Ramos (cell line): ENCODE results near the gene TOX2.

Source experiments
- in situ Hi-C: fragments of 300-500 bp; cut with MboI; formaldehyde crosslinking; loops from one replicate; pipeline ENCODE4 v1.14.3; 2022; ENCODE audit warnings: low sequenced_read_pairs; ENCODE audit not compliant: unreplicated experiment

TOX2 gene

GRCh38 chr20:44070139-44070900, 155.7 kb downstream of the TOX2 start:
- in situ Hi-C loops, result no loop called here

DNA sequence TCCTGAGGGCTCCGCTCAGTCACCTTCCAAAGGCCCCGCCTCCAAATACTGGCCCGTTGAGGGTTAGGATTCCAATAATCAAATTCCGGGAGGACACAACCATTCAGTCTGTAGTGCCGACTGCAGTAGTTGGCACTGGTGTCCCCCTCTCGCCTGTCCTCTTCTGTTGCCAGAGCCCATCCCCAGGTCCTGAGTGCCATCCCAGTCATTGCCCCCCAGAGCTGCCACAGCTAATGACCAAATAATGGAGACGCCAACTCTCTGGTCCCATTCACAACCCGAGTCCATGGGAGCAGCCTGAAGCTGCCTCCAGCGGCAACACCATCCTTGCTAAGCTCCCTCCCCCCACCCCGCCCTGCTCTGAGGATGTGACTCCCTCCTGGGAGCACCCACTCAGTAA, 156.4 kb downstream of the TOX2 start:
- in situ Hi-C loops, result no loop called here

- in situ Hi-C loops, result no loop called here
Observed at GRCh38 chr20:44071526-44072111, 157.0 kb downstream of the TOX2 start.

DNA sequence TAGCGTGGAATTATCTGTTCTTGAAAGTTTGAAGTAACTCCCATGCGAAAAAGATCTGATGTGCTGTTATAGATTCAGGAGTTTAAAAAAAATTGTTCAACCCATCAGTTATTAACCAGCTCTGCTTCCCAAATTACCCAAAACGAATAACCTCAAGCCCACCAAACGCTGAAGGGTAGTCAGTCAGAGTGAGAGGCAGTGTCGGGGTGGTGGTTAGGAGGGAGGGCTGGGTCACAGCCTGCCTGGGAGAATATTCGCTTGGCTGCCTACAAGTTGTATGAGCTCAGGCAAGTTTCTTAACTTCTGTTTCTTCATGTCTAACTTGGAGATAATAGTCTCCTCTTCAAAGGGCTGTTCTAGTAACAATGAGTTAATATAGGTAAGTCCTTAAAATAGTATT, 157.7 kb downstream of the TOX2 start:
- in situ Hi-C loops, result no loop called here

GRCh38 chr20:44073011-44073674, 158.5 kb downstream of the TOX2 start:
- in situ Hi-C loops, result no loop called here

- in situ Hi-C loops, result no loop called here
Observed at GRCh38 chr20:44073675-44074071, 159.0 kb downstream of the TOX2 start.

DNA sequence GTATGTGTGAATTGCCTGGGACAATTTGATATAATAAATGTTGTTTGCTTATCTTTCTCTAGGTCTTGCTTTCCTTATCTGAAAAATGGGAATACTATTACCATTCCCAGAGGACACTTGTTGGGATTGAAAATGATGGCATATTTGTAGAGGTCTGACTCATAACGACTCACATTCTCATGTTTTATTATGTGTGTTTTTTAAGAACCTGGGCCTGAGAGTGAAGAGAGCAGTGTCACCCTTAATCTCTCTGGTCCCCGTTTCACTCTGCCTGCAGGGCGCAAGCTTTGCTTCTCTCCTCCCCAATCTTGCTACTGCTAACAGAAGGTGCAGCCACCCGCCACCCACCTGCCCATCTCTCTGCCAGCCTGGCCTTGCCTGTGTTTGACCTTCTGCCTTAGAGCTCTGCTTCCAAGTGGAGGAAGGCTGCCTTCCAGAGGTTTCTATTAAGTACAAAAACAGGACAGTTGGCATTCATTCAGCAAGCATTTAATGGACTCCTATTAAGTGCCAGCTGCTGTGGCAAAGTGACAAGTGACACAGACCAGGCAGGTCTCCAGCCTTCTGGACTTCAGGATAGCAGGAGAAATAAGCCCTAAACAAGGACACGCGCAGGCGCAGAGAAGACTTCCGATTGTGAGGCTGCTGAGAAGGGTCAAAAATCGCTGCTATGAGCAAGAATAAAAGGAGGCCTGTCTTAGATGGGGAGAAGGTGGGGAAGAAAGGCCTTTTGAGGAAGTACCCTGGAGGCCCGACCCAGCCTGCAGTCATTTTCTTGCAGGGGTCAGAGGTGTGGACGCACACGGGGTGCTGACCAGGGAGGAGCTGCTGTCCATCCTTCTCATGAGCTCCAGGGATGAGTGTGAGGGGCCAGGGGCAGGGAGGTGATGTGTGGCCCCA, 159.8 kb downstream of the TOX2 start:
- in situ Hi-C loops, result loop anchor here (5.0 kb wide), 1 partner anchor 322 kb away; no protein-coding TSS in a partner anchor

- in situ Hi-C loops, result loop anchor here (5.0 kb wide), 1 partner anchor 323 kb away; no protein-coding TSS in a partner anchor
Observed at GRCh38 chr20:44075191-44075949, 160.7 kb downstream of the TOX2 start.

DNA sequence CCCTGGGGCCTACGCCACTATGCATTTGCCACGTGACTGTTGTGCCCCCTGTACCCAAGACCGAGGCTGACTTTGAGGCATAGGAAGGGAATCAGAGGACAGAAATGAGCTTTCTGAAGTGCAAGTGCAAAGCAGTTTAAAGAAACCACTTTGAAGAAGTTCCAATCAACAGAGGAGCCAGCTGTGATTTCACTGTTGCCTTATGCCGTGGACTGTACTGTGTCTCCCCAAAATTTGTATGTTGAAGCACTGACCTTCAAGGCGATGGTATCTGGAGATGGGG, 161.2 kb downstream of the TOX2 start:
- in situ Hi-C loops, result loop anchor here (5.0 kb wide), 1 partner anchor 324 kb away; no protein-coding TSS in a partner anchor

- in situ Hi-C loops, result loop anchor here (5.0 kb wide), 1 partner anchor 327 kb away; no protein-coding TSS in a partner anchor
Observed at GRCh38 chr20:44079291-44079690, 164.6 kb downstream of the TOX2 start.

- in situ Hi-C loops, result loop anchor here (5.0 to 10.0 kb wide), 2 partner anchors 535 to 633 kb away; no protein-coding TSS in a partner anchor
Observed at GRCh38 chr20:44080064-44080463, 165.4 kb downstream of the TOX2 start.

DNA sequence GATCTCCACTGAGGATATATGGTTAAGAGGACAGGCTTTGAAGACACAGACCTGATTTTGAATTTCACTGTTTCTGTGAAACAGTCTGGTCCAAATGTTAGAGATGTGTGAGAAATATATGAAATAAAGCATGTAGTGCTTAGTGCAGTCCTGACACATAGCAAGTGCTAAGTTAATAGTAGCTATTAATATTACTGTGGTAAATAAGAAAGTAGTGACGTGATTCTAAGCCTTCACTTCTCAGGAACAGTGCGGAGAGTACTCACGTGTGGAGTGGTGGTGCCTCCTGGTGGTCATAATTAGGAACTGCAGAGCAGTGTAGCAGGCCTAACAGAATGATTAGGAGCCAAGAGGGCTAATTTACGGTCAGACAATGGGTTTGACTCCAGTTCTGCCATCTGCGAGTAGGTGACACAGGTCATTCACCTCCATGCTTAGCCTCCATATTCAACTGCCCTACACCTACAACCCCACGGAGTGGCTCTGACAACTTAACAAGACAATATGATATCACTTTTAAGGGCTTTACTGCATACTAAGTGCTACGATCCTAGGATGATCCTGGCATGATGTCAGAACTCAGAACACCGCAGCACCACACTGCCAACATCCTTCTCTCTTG, 166.1 kb downstream of the TOX2 start:
- in situ Hi-C loops, result loop anchor here (5.0 to 10.0 kb wide), 2 partner anchors 536 to 633 kb away; no protein-coding TSS in a partner anchor

GRCh38 chr20:44081476-44081875, 166.8 kb downstream of the TOX2 start:
- in situ Hi-C loops, result loop anchor here (5.0 to 10.0 kb wide), 2 partner anchors 537 to 634 kb away; no protein-coding TSS in a partner anchor

- in situ Hi-C loops, result loop anchor here (5.0 to 10.0 kb wide), 2 partner anchors 537 to 635 kb away; no protein-coding TSS in a partner anchor
Observed at GRCh38 chr20:44081888-44082287, 167.2 kb downstream of the TOX2 start.

- in situ Hi-C loops, result loop anchor here (5.0 to 10.0 kb wide), 2 partner anchors 539 to 636 kb away; no protein-coding TSS in a partner anchor
Observed at GRCh38 chr20:44083220-44083933, 168.7 kb downstream of the TOX2 start.

DNA sequence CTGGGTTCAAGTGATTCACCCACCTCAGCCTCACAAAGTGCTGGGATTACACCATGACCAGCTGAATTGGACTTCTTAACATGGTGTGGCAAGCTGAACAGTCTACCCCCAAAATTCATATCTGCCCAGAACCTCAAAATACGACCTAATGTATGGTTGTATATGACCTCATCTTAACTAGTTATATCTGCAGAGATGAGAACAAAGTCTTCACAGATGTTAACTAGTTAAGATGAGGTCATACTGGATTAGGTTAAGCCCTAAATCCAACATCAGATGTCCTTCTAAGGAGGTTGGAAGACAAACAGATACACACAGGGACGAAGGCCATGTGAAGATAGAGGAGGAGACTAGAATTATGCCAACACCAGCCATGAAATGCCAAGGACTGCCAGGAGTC, 169.8 kb downstream of the TOX2 start:
- in situ Hi-C loops, result loop anchor here (5.0 to 10.0 kb wide), 2 partner anchors 540 to 637 kb away; no protein-coding TSS in a partner anchor

GRCh38 chr20:44084891-44085290, 170.2 kb downstream of the TOX2 start:
- in situ Hi-C loops, result loop anchor here (5.0 to 10.0 kb wide), 2 partner anchors 540 to 638 kb away; no protein-coding TSS in a partner anchor
